Neural cell (in vitro differentiated cells): ENCODE data around the gene POLR3E. TPM values are rescaled to one million over a fixed set of nuclear protein-coding genes. Genes with fewer than 3 reads are reported as not detected.

ENCODE experiments used
- H2AFZ ChIP-seq: fragments of 200-600, 300-800 bp; sonication (generic), shearing (Covaris generic); 2 replicates; pipeline ENCODE4 v1.6.0; 2014; ENCODE audit warnings: low read depth, mild to moderate bottlenecking, antibody characterized with exemption, low read length, moderate library complexity
- H3F3A ChIP-seq: fragments of 200-600 bp; shearing (Covaris generic); 2 replicates; pipeline ENCODE4 v1.6.1; 2016; ENCODE audit warnings: mild to moderate bottlenecking, moderate library complexity, mixed read lengths, antibody characterized with exemption, low read length; ENCODE audit not compliant: insufficient read depth, poor library complexity, severe bottlenecking
- H3K27ac ChIP-seq: fragments of 200-600, 300-800 bp; sonication (generic), shearing (Covaris generic); 2 replicates; pipeline ENCODE4 v1.5.1; 2014; ENCODE audit warnings: mild to moderate bottlenecking, low read length, moderate library complexity
- H3K27me3 ChIP-seq: fragments of 300-800, 200-600 bp; sonication (generic), shearing (Covaris generic); 2 replicates; pipeline ENCODE4 v1.6.0; 2014; ENCODE audit warnings: mild to moderate bottlenecking, low read depth, low read length, moderate library complexity; ENCODE audit not compliant: insufficient read depth
- H3K36me3 ChIP-seq: fragments of 300-800, 200-600 bp; sonication (generic), shearing (Covaris generic); 2 replicates; pipeline ENCODE4 v1.5.1; 2014; ENCODE audit warnings: mild to moderate bottlenecking, antibody characterized with exemption, low read length, moderate library complexity; ENCODE audit not compliant: insufficient read depth
- H3K4me2 ChIP-seq: fragments of 300-800, 200-600 bp; sonication (generic), shearing (Covaris generic); 2 replicates; pipeline ENCODE4 v1.6.0; 2014; ENCODE audit warnings: mild to moderate bottlenecking, low read length
- H3K4me3 ChIP-seq: fragments of 300-800, 200-600 bp; sonication (generic), shearing (Covaris generic); 2 replicates; pipeline ENCODE4 v1.5.1; 2014; ENCODE audit warnings: mild to moderate bottlenecking, low read length, moderate library complexity
- H3K79me2 ChIP-seq: fragments of 200-600 bp; shearing (Covaris generic); replicated peaks from 2 replicates; pipeline ENCODE4 v1.6.0; 2014; ENCODE audit warnings: mild to moderate bottlenecking, low read length, moderate library complexity; ENCODE audit not compliant: insufficient read depth
- H3K9ac ChIP-seq: fragments of 300-800, 200-600 bp; sonication (generic), shearing (Covaris generic); 2 replicates; pipeline ENCODE4 v1.6.1; 2016; ENCODE audit warnings: mild to moderate bottlenecking, low read length, mixed read lengths
- H3K9me2 ChIP-seq: fragments of 200-600 bp; shearing (Covaris generic); 2 replicates; pipeline ENCODE4 v1.6.1; 2016; ENCODE audit warnings: mild to moderate bottlenecking, low read length, mixed read lengths; ENCODE audit not compliant: insufficient read depth
- H3K9me3 ChIP-seq: fragments of 200-600, 300-800 bp; sonication (generic), shearing (Covaris generic); 2 replicates; pipeline ENCODE4 v1.6.1; 2016; ENCODE audit warnings: mild to moderate bottlenecking, mixed run types, low read length, moderate library complexity, mixed read lengths
- H4K20me1 ChIP-seq: fragments of 200-600 bp; shearing (Covaris generic); 2 replicates; pipeline ENCODE4 v1.6.1; 2016; ENCODE audit warnings: mild to moderate bottlenecking, mixed run types; ENCODE audit not compliant: insufficient read depth
- CTCF ChIP-seq: fragments of 450-650 bp; IDR thresholded peaks from 2 replicates; pipeline ENCODE4 v1.5.1; 2014; ENCODE audit warnings: antibody characterized with exemption, mild to moderate bottlenecking, moderate library complexity; ENCODE audit not compliant: poor library complexity, severe bottlenecking
- EP300 ChIP-seq: fragments of 450-650 bp; conservative IDR thresholded peaks from 2 replicates; pipeline ENCODE4 v1.6.1; 2014; ENCODE audit warnings: antibody characterized with exemption, mild to moderate bottlenecking, moderate library complexity; ENCODE audit not compliant: poor library complexity, severe bottlenecking
- EZH2 ChIP-seq: fragments of 200-600, 300-800 bp; shearing (Covaris generic), sonication (generic); IDR thresholded peaks from 2 replicates; pipeline ENCODE4 v1.6.1; 2014; ENCODE audit warnings: antibody characterized with exemption, low read length, borderline replicate concordance, mild to moderate bottlenecking; ENCODE audit not compliant: insufficient read depth, poor library complexity, severe bottlenecking
- MXI1 ChIP-seq: fragments of 450-650 bp; conservative IDR thresholded peaks from 2 replicates; pipeline ENCODE4 v1.6.1; 2014; ENCODE audit warnings: antibody characterized with exemption, mild to moderate bottlenecking; ENCODE audit not compliant: poor library complexity, severe bottlenecking
- POLR2AphosphoS5 ChIP-seq: IDR thresholded peaks from 2 replicates; pipeline ENCODE4 v1.6.1; 2012
- RAD21 ChIP-seq: fragments of 450-650 bp; conservative IDR thresholded peaks from 2 replicates; pipeline ENCODE4 v1.6.1; 2014; ENCODE audit warnings: antibody characterized with exemption, mild to moderate bottlenecking, moderate library complexity
- REST ChIP-seq: IDR thresholded peaks from 2 replicates; pipeline ENCODE4 v1.6.1; 2012; ENCODE audit warnings: borderline replicate concordance
- SMC3 ChIP-seq: fragments of 450-650 bp; conservative IDR thresholded peaks from 2 replicates; pipeline ENCODE4 v1.6.1; 2014; ENCODE audit warnings: antibody characterized with exemption, mild to moderate bottlenecking, moderate library complexity; ENCODE audit not compliant: poor library complexity
- TAF1 ChIP-seq: IDR thresholded peaks from 2 replicates; pipeline ENCODE4 v1.6.1; 2012; ENCODE audit warnings: low read depth
- polyA plus RNA-seq: library from polyadenylated mRNA; depleted of rRNA; stranded (reverse); fragments of >200 nt; gene quantifications from 2 replicates; pipeline ENCODE4 v1.2.3, GENCODE V29; 2014

POLR3E gene
- polyA plus RNA-seq, 1 donor from 2014 or later: 47.4 TPM

- H3K27ac ChIP-seq: no peak overlapping the region
- no peak overlapping the region for H3K4me2 ChIP-seq
- H3K9me2 ChIP-seq: no peaks in the 10 kb centered on the region
- no peak overlapping the region for H2AFZ ChIP-seq
- no peaks in the 10 kb centered on the region for H3K36me3 ChIP-seq
- H3K9me3 ChIP-seq: no peaks in the 10 kb centered on the region
- H4K20me1 ChIP-seq: no peaks in the 10 kb centered on the region
- no peak overlapping the region for H3K4me3 ChIP-seq
- no peak overlapping the region for H3K9ac ChIP-seq
- no peaks in the 10 kb centered on the region for H3F3A ChIP-seq
- TF ChIP-seq MXI1 (no peak), RAD21 (no peak), EZH2 (no peak), POLR2AphosphoS5 (no peak), TAF1 (no peak), SMC3 (no peak), CTCF (no peak), REST (no peak), EP300 (no peak)
- H3K27me3 ChIP-seq: no peaks in the 10 kb centered on the region
- no peaks in the 10 kb centered on the region for H3K79me2 ChIP-seq
Observed at GRCh38 chr16:22323173-22323958, 26.2 kb downstream of the POLR3E start.

- no peaks in the 10 kb centered on the region for H3K27me3 ChIP-seq
- H3K4me3 ChIP-seq: no peak overlapping the region
- no peak overlapping the region for H2AFZ ChIP-seq
- H4K20me1 ChIP-seq: no peaks in the 10 kb centered on the region
- no peak overlapping the region for H3K4me2 ChIP-seq
- TF ChIP-seq TAF1 (no peak), SMC3 (no peak), EZH2 (no peak), EP300 (no peak), POLR2AphosphoS5 (no peak), REST (no peak), CTCF (no peak)
- no peaks in the 10 kb centered on the region for H3K79me2 ChIP-seq
- H3K9ac ChIP-seq: no peak overlapping the region
- H3F3A ChIP-seq: no peaks in the 10 kb centered on the region
- no peaks in the 10 kb centered on the region for H3K9me3 ChIP-seq
- H3K27ac ChIP-seq: no peak overlapping the region
- H3K9me2 ChIP-seq: no peaks in the 10 kb centered on the region
- H3K36me3 ChIP-seq: no peaks in the 10 kb centered on the region
Observed at GRCh38 chr16:22323959-22324786, 27.0 kb downstream of the POLR3E start.
